ENCODE results near the gene RGS14. TPM values are rescaled to one million over a fixed set of nuclear protein-coding genes. Genes with fewer than 3 reads are reported as not detected.
"Not testable (repeated sequence)": the region's sequence is repeated elsewhere in the genome, so short reads cannot be mapped to it uniquely, and the experiment has no call there.

Gene RGS14
- total and polyA plus RNA-seq, 5 donors from 2014 or later = 40.1 to 93.3 (median 53.4) TPM

DNA sequence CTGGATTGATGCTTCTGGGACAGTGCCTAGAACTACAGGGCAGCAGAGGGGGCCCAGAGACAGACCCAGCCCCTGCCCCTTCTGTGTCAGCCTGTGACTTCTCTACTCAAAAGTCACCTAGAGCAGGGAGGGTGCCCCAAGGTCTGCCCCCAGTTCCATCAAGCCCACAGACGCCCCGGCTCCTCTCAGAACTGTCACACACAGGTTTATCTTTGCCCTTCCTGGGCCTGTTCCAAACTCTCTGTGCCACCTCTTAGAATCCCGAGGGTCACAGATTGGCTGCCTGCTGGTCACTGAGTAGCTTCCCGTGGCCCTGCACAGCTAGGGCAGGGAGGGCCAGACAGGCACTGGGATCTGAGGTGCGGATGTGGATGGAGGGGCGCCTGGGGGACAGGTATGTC, 1.7 kb downstream of the RGS14 start:
- peaks cover 9 to 92% (median 54%) of the 10 kb centered on the region in 4 donors for H3K4me1 Mint-ChIP-seq
- H3K9me3 Mint-ChIP-seq = peaks cover 0 to 2% (median 0%) of the 10 kb centered on the region in 7 donors
- no peaks in the 10 kb centered on the region for H3K27me3 Mint-ChIP-seq
- Histone ChIP-seq H3K9me3 (ENCODE audit: control insufficient read depth in 2 of 2, low read length in 2 of 2) (no peaks in the 10 kb centered on the region), H3K4me1 (ENCODE audit: control insufficient read depth, insufficient read depth, low read length, poor library complexity, severe bottlenecking) (peaks cover 90% of the 10 kb centered on the region), H3K27me3 (ENCODE audit: control insufficient read depth, insufficient read depth, low read length) (no peaks in the 10 kb centered on the region), H3K4me3 (ENCODE audit: low read depth, low read length) (peak overlapping the region; percentile 78), H3K36me3 (ENCODE audit: control insufficient read depth, insufficient read depth, low read length) (no peaks in the 10 kb centered on the region), H3K27ac (ENCODE audit: insufficient read depth, low read length, poor library complexity, severe bottlenecking) (peak overlapping the region; percentile 82)
- H3K4me3 Mint-ChIP-seq = peak overlapping the region; percentile 59 to 93 (median 86)
- ATAC-seq (ENCODE audit: low read depth in 2 of 2) (no peak), DNase-seq (no peak)
- H3K36me3 Mint-ChIP-seq = peaks cover 7% of the 10 kb centered on the region
- peak overlapping the region; percentile 93 to 96 (median 96) for H3K27ac Mint-ChIP-seq

DNA sequence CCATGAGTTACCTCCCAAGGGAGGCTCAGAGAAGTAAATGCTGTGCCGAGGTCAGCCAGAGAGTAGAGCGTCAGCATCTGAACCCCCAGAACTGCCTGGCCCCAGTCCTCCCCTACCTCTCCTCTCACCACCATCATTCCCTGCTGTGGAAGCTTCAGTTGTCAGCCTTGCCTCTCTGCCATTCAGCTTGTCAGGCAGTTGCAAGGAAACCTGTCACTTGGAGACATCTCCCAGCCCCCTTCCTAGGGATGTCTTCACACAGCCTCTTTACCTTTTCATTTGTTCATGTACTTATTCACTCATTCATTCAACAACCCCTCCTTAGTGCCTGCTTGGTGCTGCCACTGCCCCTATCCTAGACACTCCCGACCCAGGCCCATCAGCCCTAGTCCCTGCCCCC, 2.1 kb downstream of the RGS14 start:
- Mint-ChIP-seq H3K9me3 (peaks cover 0 to 2% (median 0%) of the 10 kb centered on the region in 7 donors), H3K27me3 (no peaks in the 10 kb centered on the region), H3K4me1 (peaks cover 5 to 92% (median 55%) of the 10 kb centered on the region in 4 donors), H3K36me3 (peaks cover 7% of the 10 kb centered on the region), H3K27ac (peak overlapping the region; percentile 86 to 96 (median 93)), H3K4me3 (peak overlapping the region; percentile 59 to 93 (median 86))
- Histone ChIP-seq H3K27me3 (ENCODE audit: control insufficient read depth, insufficient read depth, low read length) (no peaks in the 10 kb centered on the region), H3K27ac (ENCODE audit: insufficient read depth, low read length, poor library complexity, severe bottlenecking) (peak overlapping the region; percentile 82), H3K36me3 (ENCODE audit: control insufficient read depth, insufficient read depth, low read length) (peaks cover 2% of the 10 kb centered on the region), H3K4me1 (ENCODE audit: control insufficient read depth, insufficient read depth, low read length, poor library complexity, severe bottlenecking) (peaks cover 94% of the 10 kb centered on the region), H3K9me3 (ENCODE audit: control insufficient read depth in 2 of 2, low read length in 2 of 2) (no peaks in the 10 kb centered on the region), H3K4me3 (ENCODE audit: low read depth, low read length) (peak overlapping the region; percentile 78)
- no peak for ATAC-seq (ENCODE audit: low read depth in 2 of 2)
- DNase-seq = no peak

DNA sequence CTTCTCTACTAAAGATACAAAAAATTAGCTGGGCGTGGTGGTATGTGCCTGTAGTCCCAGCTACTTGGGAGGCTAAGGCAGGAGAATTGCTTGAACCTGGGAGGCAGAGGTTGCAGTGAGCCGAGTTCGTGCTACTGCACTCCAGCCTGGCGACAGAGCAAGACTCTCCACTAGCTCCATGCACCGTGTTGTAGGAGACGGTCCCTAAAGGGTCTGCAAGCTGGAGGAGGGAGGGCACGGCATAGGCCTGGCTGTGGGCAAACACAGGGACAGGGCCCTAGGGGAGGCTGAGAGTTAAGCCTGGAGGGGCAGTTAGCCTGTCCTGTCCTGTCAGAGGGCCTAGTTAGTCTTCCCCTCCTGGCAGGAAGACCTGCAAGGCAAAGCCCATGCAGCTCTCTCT, 3.0 kb downstream of the RGS14 start:
- H3K27ac Mint-ChIP-seq; H3K36me3 ChIP-seq (ENCODE audit: control insufficient read depth, insufficient read depth, low read length); ATAC-seq (ENCODE audit: low read depth in 2 of 2); H3K27me3 ChIP-seq (ENCODE audit: control insufficient read depth, insufficient read depth, low read length); H3K9me3 Mint-ChIP-seq; DNase-seq; H3K27me3 Mint-ChIP-seq; H3K36me3 Mint-ChIP-seq; H3K9me3 ChIP-seq (ENCODE audit: control insufficient read depth in 2 of 2, low read length in 2 of 2): not testable (repeated sequence)
- H3K4me1 Mint-ChIP-seq = peaks cover 5 to 84% (median 54%) of the 10 kb centered on the region in 4 donors
- Histone ChIP-seq H3K4me3 (ENCODE audit: low read depth, low read length) (peak overlapping the region; percentile 2), H3K4me1 (ENCODE audit: control insufficient read depth, insufficient read depth, low read length, poor library complexity, severe bottlenecking) (peaks cover 95% of the 10 kb centered on the region), H3K27ac (ENCODE audit: insufficient read depth, low read length, poor library complexity, severe bottlenecking) (peak overlapping the region; percentile 45)
- H3K4me3 Mint-ChIP-seq = peak overlapping the region; percentile 57 to 93 (median 82)

DNA sequence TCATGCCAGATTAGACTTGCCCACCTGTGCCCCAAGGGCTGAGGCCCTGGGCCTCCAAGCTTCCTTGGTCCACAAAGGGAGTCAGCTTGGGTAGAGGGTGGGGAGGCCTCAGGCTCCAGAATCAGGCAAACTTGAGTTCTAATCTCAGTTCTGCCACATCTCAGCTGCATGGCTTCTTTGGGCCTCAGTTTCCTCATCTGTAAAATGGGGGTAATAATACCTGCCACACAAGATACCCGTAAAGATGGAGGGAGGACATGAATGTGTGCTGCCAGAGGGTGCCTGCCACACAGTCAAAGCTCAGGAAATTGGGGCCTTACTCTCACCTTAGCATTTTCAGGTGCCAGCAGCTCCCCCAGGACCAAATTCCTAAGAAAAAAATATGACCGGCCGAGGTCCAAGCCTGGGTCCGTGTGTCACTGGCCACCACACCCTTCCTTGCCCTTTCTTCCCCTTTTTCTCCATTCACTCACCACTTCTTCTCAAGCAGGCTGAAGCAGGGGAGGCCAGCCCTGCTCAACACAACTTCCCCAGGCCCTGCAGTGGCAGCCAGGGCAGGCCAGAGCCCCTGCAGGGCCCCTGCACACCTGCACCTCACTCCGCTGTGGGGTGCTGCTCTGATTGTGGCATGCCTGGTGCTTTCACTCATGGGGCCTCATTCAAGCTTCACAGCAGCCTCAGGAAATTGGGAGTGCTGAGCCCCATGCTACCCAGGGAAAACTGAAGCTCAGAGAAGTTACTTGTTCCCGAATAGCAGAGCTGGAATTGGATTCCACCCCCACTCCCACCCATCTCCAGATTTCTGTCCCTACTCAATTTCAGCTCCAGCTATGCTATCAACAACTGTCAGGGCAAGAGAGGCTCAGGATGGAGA, 3.9 kb downstream of the RGS14 start:
- Mint-ChIP-seq H3K9me3 (no peaks in the 10 kb centered on the region), H3K27me3 (no peaks in the 10 kb centered on the region), H3K27ac (peak overlapping the region; percentile 88 to 94 (median 88)), H3K4me1 (peaks cover 5 to 80% (median 52%) of the 10 kb centered on the region in 4 donors), H3K4me3 (peak overlapping the region; percentile 83 to 95 (median 92)), H3K36me3 (peaks cover 7% of the 10 kb centered on the region)
- ATAC-seq (ENCODE audit: low read depth in 2 of 2) (no peak), DNase-seq (no peak)
- no peaks in the 10 kb centered on the region for H3K9me3 ChIP-seq (ENCODE audit: control insufficient read depth in 2 of 2, low read length in 2 of 2)
- H3K36me3 ChIP-seq (ENCODE audit: control insufficient read depth, insufficient read depth, low read length) = peaks cover 15% of the 10 kb centered on the region
- H3K4me1 ChIP-seq (ENCODE audit: control insufficient read depth, insufficient read depth, low read length, poor library complexity, severe bottlenecking) = peaks cover 88% of the 10 kb centered on the region
- peak overlapping the region; percentile 81 for H3K27ac ChIP-seq (ENCODE audit: insufficient read depth, low read length, poor library complexity, severe bottlenecking)
- H3K27me3 ChIP-seq (ENCODE audit: control insufficient read depth, insufficient read depth, low read length) = no peaks in the 10 kb centered on the region
- peak overlapping the region; percentile 35 for H3K4me3 ChIP-seq (ENCODE audit: low read depth, low read length)

DNA sequence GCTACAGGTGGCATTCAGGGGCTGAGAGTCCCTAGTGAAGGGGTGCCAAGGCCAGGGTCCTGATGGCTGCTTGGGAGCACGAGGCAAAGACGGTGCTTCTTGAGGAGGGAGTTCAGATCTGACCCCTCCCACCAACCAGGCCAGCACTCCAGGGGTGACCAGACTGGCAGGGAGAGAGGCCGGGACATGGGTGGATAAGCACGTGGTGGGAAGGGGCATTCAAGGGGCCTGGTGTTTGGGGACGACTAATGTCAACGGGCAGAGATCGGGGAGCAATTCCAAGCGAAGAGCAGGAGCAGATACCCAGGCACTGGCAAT, 4.5 kb downstream of the RGS14 start:
- H3K27ac ChIP-seq (ENCODE audit: insufficient read depth, low read length, poor library complexity, severe bottlenecking) = peak overlapping the region; percentile 81
- peaks cover 19% of the 10 kb centered on the region for H3K36me3 ChIP-seq (ENCODE audit: control insufficient read depth, insufficient read depth, low read length)
- no peaks in the 10 kb centered on the region for H3K27me3 ChIP-seq (ENCODE audit: control insufficient read depth, insufficient read depth, low read length)
- H3K4me1 ChIP-seq (ENCODE audit: control insufficient read depth, insufficient read depth, low read length, poor library complexity, severe bottlenecking) = peaks cover 83% of the 10 kb centered on the region
- Mint-ChIP-seq H3K27me3 (no peaks in the 10 kb centered on the region), H3K9me3 (no peaks in the 10 kb centered on the region), H3K36me3 (peaks cover 7% of the 10 kb centered on the region), H3K4me1 (peaks cover 0 to 77% (median 46%) of the 10 kb centered on the region in 4 donors), H3K4me3 (peak overlapping the region; percentile 83 to 95 (median 92)), H3K27ac (peak overlapping the region; percentile 88 to 94 (median 88))
- no peak for ATAC-seq (ENCODE audit: low read depth in 2 of 2)
- DNase-seq = no peak
- H3K4me3 ChIP-seq (ENCODE audit: low read depth, low read length) = peak overlapping the region; percentile 35
- no peaks in the 10 kb centered on the region for H3K9me3 ChIP-seq (ENCODE audit: control insufficient read depth in 2 of 2, low read length in 2 of 2)

DNA sequence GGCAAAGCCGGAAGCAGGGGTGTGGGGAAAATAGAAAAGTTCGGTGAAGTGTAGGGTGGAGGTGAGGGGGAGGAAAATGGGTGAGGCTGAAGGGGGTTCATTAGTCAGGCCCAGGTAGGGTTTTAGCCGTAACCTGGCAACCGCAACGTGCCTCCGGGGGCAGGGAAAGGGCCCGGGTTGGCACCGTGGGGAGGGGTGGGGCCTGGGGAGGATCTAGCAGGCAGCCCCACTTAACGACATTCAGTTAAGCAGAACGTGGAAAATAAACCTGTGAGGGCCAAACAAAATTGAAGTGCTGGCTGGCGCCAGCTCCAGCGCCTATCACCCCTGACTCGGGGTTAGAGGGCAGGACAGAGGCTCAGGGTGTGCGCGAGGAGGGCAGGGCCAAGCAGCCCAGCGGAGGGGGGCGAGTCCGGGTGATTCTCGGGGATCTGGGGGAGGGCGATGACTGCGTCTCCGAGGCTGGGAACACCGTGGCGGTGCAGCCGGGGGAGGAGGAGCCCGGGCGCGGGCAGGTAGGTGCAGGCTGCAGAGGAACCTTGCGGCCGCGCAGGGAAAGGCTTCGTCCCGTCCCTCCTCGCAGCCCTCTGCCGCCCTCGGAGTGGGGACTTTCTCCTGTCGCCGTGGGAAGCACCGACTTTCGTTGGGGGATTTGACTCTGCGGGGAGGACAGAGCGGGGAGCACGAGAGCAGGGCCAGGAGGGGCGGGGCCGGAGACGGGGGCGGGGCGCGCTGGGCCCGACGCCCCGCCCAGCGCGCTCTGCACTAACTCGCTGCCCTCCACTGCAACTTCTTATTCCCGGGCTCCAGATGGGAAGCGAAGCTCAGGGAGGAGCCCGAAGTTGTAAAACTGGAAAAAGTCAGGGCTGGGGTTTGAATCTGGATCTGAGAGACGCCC, 5.1 kb downstream of the RGS14 start:
- H3K4me3 Mint-ChIP-seq = peak overlapping the region; percentile 83 to 95 (median 92)
- ATAC-seq (ENCODE audit: low read depth in 2 of 2) (peak; percentile 68 to 70), DNase-seq (peak; percentile 47 to 72 (median 59))
- H3K4me1 ChIP-seq (ENCODE audit: control insufficient read depth, insufficient read depth, low read length, poor library complexity, severe bottlenecking) = peaks cover 78% of the 10 kb centered on the region
- H3K27me3 Mint-ChIP-seq = no peaks in the 10 kb centered on the region
- H3K4me3 ChIP-seq (ENCODE audit: low read depth, low read length) = peak overlapping the region; percentile 44
- peaks cover 0 to 74% (median 41%) of the 10 kb centered on the region in 4 donors for H3K4me1 Mint-ChIP-seq
- H3K36me3 ChIP-seq (ENCODE audit: control insufficient read depth, insufficient read depth, low read length) = peaks cover 24% of the 10 kb centered on the region
- H3K27ac ChIP-seq (ENCODE audit: insufficient read depth, low read length, poor library complexity, severe bottlenecking) = peak overlapping the region; percentile 81
- H3K9me3 Mint-ChIP-seq = no peaks in the 10 kb centered on the region
- H3K36me3 Mint-ChIP-seq = peaks cover 7% of the 10 kb centered on the region
- H3K27me3 ChIP-seq (ENCODE audit: control insufficient read depth, insufficient read depth, low read length) = no peaks in the 10 kb centered on the region
- no peaks in the 10 kb centered on the region for H3K9me3 ChIP-seq (ENCODE audit: control insufficient read depth in 2 of 2, low read length in 2 of 2)
- H3K27ac Mint-ChIP-seq = peak overlapping the region; percentile 88 to 94 (median 88)

DNA sequence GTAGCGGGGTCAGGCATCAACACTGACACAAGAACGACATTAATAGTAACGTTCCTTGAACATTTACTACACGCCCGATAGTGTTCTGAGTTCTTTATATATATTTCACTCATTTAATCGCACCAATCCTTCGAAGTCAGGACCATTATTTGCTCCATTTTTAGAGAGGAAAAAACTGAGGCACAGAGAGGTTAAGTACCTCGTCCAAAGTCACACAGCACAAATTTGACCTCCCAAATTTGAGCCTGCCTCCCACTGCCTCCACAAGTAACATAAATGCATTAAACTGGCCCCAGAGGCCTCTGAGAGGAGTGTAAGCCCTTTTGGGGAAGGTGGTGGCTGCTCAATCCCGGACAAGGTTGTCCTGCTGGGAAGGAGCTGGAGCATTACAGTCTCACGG, 5.8 kb downstream of the RGS14 start:
- Histone ChIP-seq H3K4me3 (ENCODE audit: low read depth, low read length) (peak overlapping the region; percentile 44), H3K27me3 (ENCODE audit: control insufficient read depth, insufficient read depth, low read length) (no peaks in the 10 kb centered on the region), H3K27ac (ENCODE audit: insufficient read depth, low read length, poor library complexity, severe bottlenecking) (peak overlapping the region; percentile 81), H3K4me1 (ENCODE audit: control insufficient read depth, insufficient read depth, low read length, poor library complexity, severe bottlenecking) (peaks cover 71% of the 10 kb centered on the region), H3K9me3 (ENCODE audit: control insufficient read depth in 2 of 2, low read length in 2 of 2) (no peaks in the 10 kb centered on the region), H3K36me3 (ENCODE audit: control insufficient read depth, insufficient read depth, low read length) (peaks cover 31% of the 10 kb centered on the region)
- no peaks in the 10 kb centered on the region for H3K9me3 Mint-ChIP-seq
- DNase-seq = no peak
- peak overlapping the region in 1 of 3 donors; percentile 69 for H3K27ac Mint-ChIP-seq
- peaks cover 0 to 77% (median 45%) of the 10 kb centered on the region in 4 donors for H3K4me1 Mint-ChIP-seq
- H3K27me3 Mint-ChIP-seq = no peaks in the 10 kb centered on the region
- peaks cover 11% of the 10 kb centered on the region for H3K36me3 Mint-ChIP-seq
- ATAC-seq (ENCODE audit: low read depth in 2 of 2) = no peak
- H3K4me3 Mint-ChIP-seq = peak overlapping the region in 3 of 4 donors; percentile 47 to 83 (median 72)
